Measurements from ENCODE around the gene KDM4B. TPM values are rescaled to one million over a fixed set of nuclear protein-coding genes. Genes with fewer than 3 reads are reported as not detected.

The KDM4B gene
- total and polyA plus RNA-seq, 10 of the 15 experiments (the other 5 are each of a cell fraction or from before 2014, with no cell fraction given): 0.47 to 49.6 (median 16.2) TPM

- Histone ChIP-seq H4K20me1 (ENCODE audit: control insufficient read depth, insufficient read depth) (no peaks in the 10 kb centered on the region), H3K36me3 (ENCODE audit: control insufficient read depth in 2 of 2, insufficient read depth in 2 of 2, low read length in 1 of 2) (peaks cover 14 to 17% of the 10 kb centered on the region in 2 experiments; a peak in 3 of 4 replicates), H2AFZ (ENCODE audit: control insufficient read depth, low read depth, low read length) (no peak overlapping the region), H3K9ac (ENCODE audit: control insufficient read depth, insufficient read depth, low read length) (no peak overlapping the region), H3K4me1 (ENCODE audit: control insufficient read depth, insufficient read depth, low read length) (no peaks in the 10 kb centered on the region), H3K79me2 (ENCODE audit: control insufficient read depth, insufficient read depth, low read length) (peaks cover 6% of the 10 kb centered on the region), H3K4me3 (no peak overlapping the region), H3K9me3 (replicated peaks; ENCODE audit: control insufficient read depth, insufficient read depth, low read length) (no peaks in the 10 kb centered on the region; the same call in 2 of the 3 replicates), H3K27ac (ENCODE audit: control insufficient read depth, insufficient read depth) (no peak overlapping the region), H3K4me2 (ENCODE audit: control insufficient read depth, insufficient read depth) (no peak overlapping the region), H3K27me3 (replicated peaks in 1 of 2; ENCODE audit: control insufficient read depth in 2 of 2, insufficient read depth in 2 of 2, low read length in 1 of 2) (no peaks in the 10 kb centered on the region)
- no peak for FAIRE-seq
- CTCF ChIA-PET: interaction anchor here (1.2 kb wide), 1 partner anchor 15 kb away, joined by 3 read pairs; no protein-coding TSS in a partner anchor
- RAD21 ChIA-PET (ENCODE audit: unreplicated experiment): no interaction called here
- in situ Hi-C loops (cut with MboI): no loop called here
- POLR2A ChIA-PET: no interaction called here
- intact Hi-C loops (cut with micrococcal nuclease; ENCODE audit: unreplicated experiment): no loop called here
- no peak for DNase-seq (ENCODE audit: low read depth, low spot score)
- 89% methylated on average over 16 of the region's 16 CpGs for WGBS (ENCODE audit: insufficient coverage, insufficient replicate concordance, low lambda C conversion rate, missing lambda C conversion rate)
- ATAC-seq: no peak
- SMC1A ChIA-PET (ENCODE audit: uncharacterized antibody, unreplicated experiment): no interaction called here
- TF ChIP-seq SPI1 (IDR thresholded peaks at IDR 0.05; ENCODE audit: borderline replicate concordance, insufficient read depth, low read depth, low read length) (no peak), ZBTB4 (CRISPR knock-in tag; IDR thresholded peaks at IDR 0.05) (no peak), MEF2A (IDR thresholded peaks at IDR 0.05; ENCODE audit: insufficient read depth, low read depth, low read length) (no peak), CBX3 (IDR thresholded peaks at IDR 0.05; ENCODE audit: borderline replicate concordance, low read depth) (no peak), NR2C1 (IDR thresholded peaks at IDR 0.05) (no peak), EED (IDR thresholded peaks at IDR 0.05; ENCODE audit: low read depth) (no peak), GABPA (IDR thresholded peaks at IDR 0.05; ENCODE audit: low read depth) (no peak), MEF2B (IDR thresholded peaks at IDR 0.05; ENCODE audit: partially characterized antibody, poor library complexity, severe bottlenecking) (no peak), NFXL1 (IDR thresholded peaks at IDR 0.05; ENCODE audit: borderline replicate concordance) (no peak)
- TF ChIP-seq, protein P1, sequence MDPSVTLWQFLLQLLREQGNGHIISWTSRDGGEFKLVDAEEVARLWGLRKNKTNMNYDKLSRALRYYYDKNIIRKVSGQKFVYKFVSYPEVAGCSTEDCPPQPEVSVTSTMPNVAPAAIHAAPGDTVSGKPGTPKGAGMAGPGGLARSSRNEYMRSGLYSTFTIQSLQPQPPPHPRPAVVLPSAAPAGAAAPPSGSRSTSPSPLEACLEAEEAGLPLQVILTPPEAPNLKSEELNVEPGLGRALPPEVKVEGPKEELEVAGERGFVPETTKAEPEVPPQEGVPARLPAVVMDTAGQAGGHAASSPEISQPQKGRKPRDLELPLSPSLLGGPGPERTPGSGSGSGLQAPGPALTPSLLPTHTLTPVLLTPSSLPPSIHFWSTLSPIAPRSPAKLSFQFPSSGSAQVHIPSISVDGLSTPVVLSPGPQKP (IDR thresholded peaks at IDR 0.05; ENCODE audit: low read depth, low read length): no peak
- no TSS peak for BruUV-seq (replicated peaks)
These were observed 49.5 kb downstream of the KDM4B start for GRCh38 chr19:5018224-5019015.

All from GM12878 (cell line).